SK-N-SH (cell line): ENCODE results near the gene DMRT2. TPM values are rescaled to one million over a fixed set of nuclear protein-coding genes. Genes with fewer than 3 reads are reported as not detected.

Experiments used
- CTCF ChIA-PET: fragments of 300-600, 350-600 bp; formaldehyde crosslinking; extraction: SDS; loops from one replicate; lab custom pipeline; 2021; lab: Yijun Ruan, JAX
- POLR2A ChIA-PET: fragments of 350-600 bp; sonication (Branson Sonifier 250); formaldehyde crosslinking; extraction: SDS; loops from one replicate; lab custom pipeline; 2020; ENCODE audit warnings: antibody characterized with exemption, inconsistent platforms; lab: Yijun Ruan, JAX
- DNase-seq: peaks from one replicate; pipeline ENCODE4 v3.0.0; 2012
- H2AFZ ChIP-seq: fragments of 200-600 bp; sonication (generic); 2 replicates; pipeline ENCODE4 v1.8.1; 2016; ENCODE audit warnings: antibody characterized with exemption, mild to moderate bottlenecking, low read depth
- H3F3A ChIP-seq: fragments of 200-600 bp; sonication (generic); replicated peaks from 2 replicates; pipeline ENCODE3; 2016; ENCODE audit warnings: antibody characterized with exemption, mild to moderate bottlenecking; ENCODE audit not compliant: insufficient read depth
- H3K27ac ChIP-seq, 2 experiments: fragments of 200-500 bp in 1 of 2; fragments of 200-600 bp in 1 of 2; sonication (Bioruptor generic) in 1 of 2; sonication (generic), shearing (Covaris generic) in 1 of 2; 2 replicates each; pipeline versions ENCODE4 v1.5.1 to v1.6.1; 2014 to 2016; ENCODE audit warnings: low read depth in 2 of 2, inconsistent platforms in 1 of 2, low read length in 1 of 2, mild to moderate bottlenecking in 1 of 2, mixed read lengths in 1 of 2
- H3K27me3 ChIP-seq: fragments of 200-600 bp; sonication (generic), shearing (Covaris generic); 2 replicates; pipeline ENCODE4 v1.6.1; 2016; ENCODE audit warnings: mixed run types; ENCODE audit not compliant: insufficient read depth
- H3K36me3 ChIP-seq, 2 experiments: fragments of 200-500 bp in 1 of 2; fragments of 200-600 bp in 1 of 2; sonication (Bioruptor generic) in 1 of 2; sonication (generic) in 1 of 2; replicated peaks in 1 of 2; 2 replicates each; pipeline versions ENCODE3 to v1.5.1; 2014 to 2016; ENCODE audit warnings: low read length in 1 of 2, mild to moderate bottlenecking in 1 of 2; ENCODE audit not compliant: insufficient read depth in 2 of 2, control insufficient read depth in 1 of 2
- H3K4me1 ChIP-seq, 2 experiments: fragments of 200-500 bp in 1 of 2; fragments of 200-600 bp in 1 of 2; sonication (Bioruptor generic) in 1 of 2; sonication (generic), shearing (Covaris generic) in 1 of 2; 2 replicates each; pipeline versions ENCODE4 v1.5.1 to v1.6.1; 2014 to 2016; ENCODE audit warnings: low read depth in 1 of 2, low read length in 1 of 2, mixed run types in 1 of 2; ENCODE audit not compliant: insufficient read depth in 2 of 2, control insufficient read depth in 1 of 2
- H3K4me2 ChIP-seq: fragments of 200-600 bp; sonication (generic), shearing (Covaris generic); 2 replicates; pipeline ENCODE4 v1.6.1; 2017; ENCODE audit warnings: mixed run types
- H3K4me3 ChIP-seq, 2 experiments: fragments of 200-500 bp in 1 of 2; fragments of 200-600 bp in 1 of 2; sonication (Bioruptor generic) in 1 of 2; sonication (generic), shearing (Covaris generic) in 1 of 2; 2 replicates each; pipeline versions ENCODE4 v1.5.1 to v1.8.1; 2014 to 2016; ENCODE audit warnings: low read depth in 2 of 2, inconsistent platforms in 1 of 2, low read length in 1 of 2, mild to moderate bottlenecking in 1 of 2, mixed read lengths in 1 of 2, moderate library complexity in 1 of 2
- H3K79me2 ChIP-seq: fragments of 200-600 bp; sonication (generic); 2 replicates; pipeline ENCODE4 v1.8.1; 2017; ENCODE audit warnings: mild to moderate bottlenecking; ENCODE audit not compliant: insufficient read depth
- H3K9ac ChIP-seq: fragments of 200-600 bp; sonication (generic); 2 replicates; pipeline ENCODE4 v1.6.1; 2017; ENCODE audit warnings: mixed run types
- H3K9me2 ChIP-seq: fragments of 200-600 bp; sonication (generic); 2 replicates; pipeline ENCODE4 v1.6.1; 2017; ENCODE audit warnings: mixed run types
- H3K9me3 ChIP-seq: fragments of 200-600 bp; sonication (generic); 2 replicates; pipeline ENCODE4 v1.6.1; 2017; ENCODE audit warnings: mixed run types, mild to moderate bottlenecking, moderate library complexity
- H4K20me1 ChIP-seq: fragments of 200-600 bp; sonication (generic); 2 replicates; pipeline ENCODE4 v1.6.1; 2017; ENCODE audit warnings: mild to moderate bottlenecking, mixed run types; ENCODE audit not compliant: insufficient read depth
- CTCF ChIP-seq: fragments of 200-600 bp; sonication (generic); IDR thresholded peaks from 2 replicates; pipeline ENCODE4 v1.6.1; 2017; ENCODE audit warnings: antibody characterized with exemption, mild to moderate bottlenecking, moderate library complexity
- EP300 ChIP-seq, 2 experiments: IDR thresholded peaks; 2 replicates each; pipeline versions ENCODE4 v1.4.0 to v1.6.1; 2012; ENCODE audit warnings: borderline replicate concordance in 1 of 2, low read depth in 1 of 2, low read length in 1 of 2
- FOXJ3 ChIP-seq: sonication (generic); formaldehyde crosslinking; IDR thresholded peaks from 2 replicates; pipeline ENCODE4 v1.5.1; 2020; ENCODE audit warnings: mild to moderate bottlenecking, missing genetic modification reagents
- FOXM1 ChIP-seq: IDR thresholded peaks from 2 replicates; pipeline ENCODE4 v1.4.0; 2012; ENCODE audit warnings: low read depth, mild to moderate bottlenecking
- IRF3 ChIP-seq: fragments of 150-350 bp; IDR thresholded peaks from 2 replicates; pipeline ENCODE4 v1.6.1; 2016; ENCODE audit warnings: mild to moderate bottlenecking, low read depth, low read length
- JUND ChIP-seq: IDR thresholded peaks from 2 replicates; pipeline ENCODE4 v1.4.0; 2012
- MAX ChIP-seq: IDR thresholded peaks from 2 replicates; pipeline ENCODE4 v1.4.0; 2012; ENCODE audit warnings: low read depth
- MEF2A ChIP-seq: IDR thresholded peaks from 2 replicates; pipeline ENCODE4 v1.4.0; 2012; ENCODE audit warnings: low read depth, borderline replicate concordance
- MXI1 ChIP-seq: IDR thresholded peaks from 2 replicates; pipeline ENCODE4 v1.6.1; 2012; ENCODE audit warnings: mild to moderate bottlenecking, low read depth, low read length, improper control_type of control experiment
- NFIC ChIP-seq: IDR thresholded peaks from 2 replicates; pipeline ENCODE4 v1.4.0; 2012; ENCODE audit warnings: borderline replicate concordance
- NRF1 ChIP-seq: IDR thresholded peaks from 2 replicates; pipeline ENCODE4 v1.6.1; 2012; ENCODE audit warnings: low read depth, mild to moderate bottlenecking, low read length
- POLR2AphosphoS5 ChIP-seq: IDR thresholded peaks from 2 replicates; pipeline ENCODE4 v1.6.1; 2012; ENCODE audit warnings: low read depth, low read length
- RCOR1 ChIP-seq: fragments of 150-350 bp; IDR thresholded peaks from 2 replicates; pipeline ENCODE4 v1.6.1; 2017; ENCODE audit warnings: antibody characterized with exemption, low read length
- REST ChIP-seq: IDR thresholded peaks from 2 replicates; pipeline ENCODE4 v1.6.1; 2012; ENCODE audit warnings: mild to moderate bottlenecking, low read depth, low read length, moderate library complexity
- RFX5 ChIP-seq: IDR thresholded peaks from 2 replicates; pipeline ENCODE4 v1.6.1; 2012; ENCODE audit warnings: mild to moderate bottlenecking, improper control_type of control experiment, low read length
- RXRA ChIP-seq: IDR thresholded peaks from 2 replicates; pipeline ENCODE4 v1.4.0; 2012; ENCODE audit warnings: low read depth, mild to moderate bottlenecking, borderline replicate concordance
- SMC3 ChIP-seq: IDR thresholded peaks from 2 replicates; pipeline ENCODE4 v1.6.1; 2012; ENCODE audit warnings: low read depth, low read length, improper control_type of control experiment
- TCF12 ChIP-seq: IDR thresholded peaks from 2 replicates; pipeline ENCODE4 v1.4.0; 2012
- TEAD4 ChIP-seq: IDR thresholded peaks from 2 replicates; pipeline ENCODE4 v1.4.0; 2012; ENCODE audit warnings: mild to moderate bottlenecking, borderline replicate concordance; ENCODE audit not compliant: insufficient read depth
- USF2 ChIP-seq: fragments of 150-350 bp; IDR thresholded peaks from 2 replicates; pipeline ENCODE4 v1.6.1; 2017; ENCODE audit warnings: antibody characterized with exemption, low read length, low read depth, borderline replicate concordance
- YY1 ChIP-seq: IDR thresholded peaks from 2 replicates; pipeline ENCODE4 v1.4.0; 2012; ENCODE audit warnings: low read depth, mild to moderate bottlenecking
- WGBS: methylation state at CpG from one replicate; pipeline ENCODE4 v1.1.6; 2017; ENCODE audit warnings: low lambda C conversion rate; 5-methylcytosine and 5-hydroxymethylcytosine counted together
- polyA plus RNA-seq, 3 experiments: library from polyadenylated mRNA; depleted of rRNA; stranded (reverse); fragments of >200 nt; gene quantifications; 2 replicates each; pipeline ENCODE4 v1.2.3, GENCODE V29; 2012

Gene DMRT2
- polyA plus RNA-seq, 1 of the 3 experiments (the other 2 are of a cell fraction), result not detected

GRCh38 chr9:1100945-1101344 lies 50.8 kb downstream of the DMRT2 start (continued):
- TF ChIP-seq USF2, result no peak
- TF ChIP-seq REST, result no peak
- no peak for TF ChIP-seq IRF3
- no peak for TF ChIP-seq RFX5
- TF ChIP-seq JUND, result no peak
- no peak for TF ChIP-seq TCF12
- no peak for TF ChIP-seq EP300 (IDR thresholded peaks at IDR 0.05; ENCODE audit: borderline replicate concordance in 1 of 2, low read depth in 1 of 2, low read length in 1 of 2)
- TF ChIP-seq, all 33 proteins: peak for 3

GRCh38 chr9:1101846-1102641 lies 51.9 kb downstream of the DMRT2 start:
- Histone ChIP-seq H3K36me3 (no peaks in the 10 kb centered on the region), H2AFZ (no peak overlapping the region), H3K27me3 (no peaks in the 10 kb centered on the region), H3K9ac (no peak overlapping the region), H3K4me3 (no peak overlapping the region), H3K4me1 (no peaks in the 10 kb centered on the region), H3K9me3 (no peaks in the 10 kb centered on the region), H3K9me2 (no peaks in the 10 kb centered on the region), H3K27ac (no peak overlapping the region), H4K20me1 (no peaks in the 10 kb centered on the region), H3F3A (no peaks in the 10 kb centered on the region), H3K4me2 (no peak overlapping the region), H3K79me2 (no peaks in the 10 kb centered on the region)
- TF ChIP-seq RXRA (no peak), YY1 (no peak), FOXM1 (no peak), NFIC (no peak), FOXJ3 (no peak), TCF12 (no peak), SMC3 (no peak), JUND (no peak), RCOR1 (no peak), EP300 (IDR thresholded peaks at IDR 0.05; ENCODE audit: borderline replicate concordance in 1 of 2, low read depth in 1 of 2, low read length in 1 of 2) (no peak), MXI1 (no peak), NRF1 (no peak), CTCF (no peak), TEAD4 (no peak), POLR2AphosphoS5 (no peak), MAX (no peak), MEF2A (no peak)
- DNase-seq, result no peak
- ChIA-PET CTCF (no interaction called here), POLR2A (no interaction called here)
- 6% methylated on average over 7 of the region's 7 CpGs for WGBS
